ENCODE results near the gene PRR7. TPM values are rescaled to one million over a fixed set of nuclear protein-coding genes. Genes with fewer than 3 reads are reported as not detected.
A peak's percentile ranks its signal among the peaks of the same experiment; 100 is the strongest.

The PRR7 gene
- total RNA-seq, 4 donors from 2014 or later, result 5.1 to 11.2 (median 7.5) TPM

- 50 to 52% methylated on average over 14 of the region's 14 CpGs for WGBS, 2 donors
- Histone ChIP-seq H3K27ac (peak overlapping the region in 3 of 4 donors; percentile 48 to 83 (median 81)), H3K4me1 (peaks cover 0 to 72% (median 14%) of the 10 kb centered on the region in 4 donors), H3K27me3 (no peaks in the 10 kb centered on the region), H3K36me3 (peaks cover 0 to 35% (median 0%) of the 10 kb centered on the region in 3 donors), H3K4me3 (no peak overlapping the region), H3K9me3 (no peaks in the 10 kb centered on the region)
- TF ChIP-seq CTCF (IDR thresholded peaks at IDR 0.05) (no peak), EP300 (IDR thresholded peaks at IDR 0.05) (no peak), POLR2A (IDR thresholded peaks at IDR 0.05) (no peak)
- DNase-seq (ENCODE audit: low spot score in 2 of 2), result no peak
Measured at GRCh38 chr5:177479774-177480173, 33.2 kb downstream of the PRR7 start.

GRCh38 chr5:177482359-177482795 lies 35.8 kb downstream of the PRR7 start:
- Histone ChIP-seq H3K9me3 (no peaks in the 10 kb centered on the region), H3K4me3 (no peak overlapping the region), H3K27me3 (no peaks in the 10 kb centered on the region), H3K36me3 (peaks cover 0 to 58% (median 0%) of the 10 kb centered on the region in 3 donors), H3K27ac (no peak overlapping the region), H3K4me1 (peaks cover 0 to 60% (median 14%) of the 10 kb centered on the region in 4 donors)
- TF ChIP-seq CTCF (IDR thresholded peaks at IDR 0.05), result no peak
- no peak for TF ChIP-seq EP300 (IDR thresholded peaks at IDR 0.05)
- no peak for TF ChIP-seq POLR2A (IDR thresholded peaks at IDR 0.05)
- no peak for DNase-seq (ENCODE audit: low spot score in 2 of 2)
- 84 to 88% methylated on average over 10 of the region's 10 CpGs for WGBS, 2 donors

GRCh38 chr5:177483042-177483441 lies 36.4 kb downstream of the PRR7 start:
- DNase-seq (ENCODE audit: low spot score in 2 of 2), result no peak
- TF ChIP-seq CTCF (IDR thresholded peaks at IDR 0.05) (no peak), EP300 (IDR thresholded peaks at IDR 0.05) (no peak)
- H3K36me3 ChIP-seq, result peaks cover 0 to 65% (median 0%) of the 10 kb centered on the region in 3 donors
- WGBS, 2 donors, result 91 to 95% methylated on average over 8 of the region's 9 CpGs
- H3K4me3 ChIP-seq, result no peak overlapping the region
- H3K9me3 ChIP-seq, result no peaks in the 10 kb centered on the region
- no peaks in the 10 kb centered on the region for H3K27me3 ChIP-seq
- peaks cover 0 to 54% (median 14%) of the 10 kb centered on the region in 4 donors for H3K4me1 ChIP-seq
- H3K27ac ChIP-seq, result no peak overlapping the region

GRCh38 chr5:177483994-177484901 lies 37.6 kb downstream of the PRR7 start:
- no peak overlapping the region for H3K4me3 ChIP-seq
- peaks cover 0 to 77% (median 0%) of the 10 kb centered on the region in 3 donors for H3K36me3 ChIP-seq
- no peaks in the 10 kb centered on the region for H3K27me3 ChIP-seq
- no peak for DNase-seq (ENCODE audit: low spot score in 2 of 2)
- H3K9me3 ChIP-seq, result no peaks in the 10 kb centered on the region
- peaks cover 0 to 45% (median 5%) of the 10 kb centered on the region in 4 donors for H3K4me1 ChIP-seq
- TF ChIP-seq POLR2A (IDR thresholded peaks at IDR 0.05) (no peak), EP300 (IDR thresholded peaks at IDR 0.05) (no peak), CTCF (IDR thresholded peaks at IDR 0.05) (no peak)
- WGBS, 2 donors, result 78 to 81% methylated on average over 14 to 22 of the region's 22 CpGs
- H3K27ac ChIP-seq, result peak overlapping the region in 2 of 4 donors; percentile 8 to 10
